ENCODE results near the gene NALCN. TPM values are rescaled to one million over a fixed set of nuclear protein-coding genes. Genes with fewer than 3 reads are reported as not detected.

The NALCN gene
- total RNA-seq, 1 experiment from 2014 or later: 0.52 TPM

GRCh38 chr13:101238555-101238954 lies 177.8 kb downstream of the NALCN start:
- Histone ChIP-seq H3K27me3 (replicated peaks; ENCODE audit: insufficient read depth, low read depth, low read length, poor library complexity) (no peaks in the 10 kb centered on the region), H3K9me3 (ENCODE audit: low read depth, low read length, poor library complexity, severe bottlenecking) (no peaks in the 10 kb centered on the region), H3K27ac (ENCODE audit: low read depth, low read length, poor library complexity, severe bottlenecking) (no peak overlapping the region), H3K4me1 (ENCODE audit: insufficient read depth, low read length, poor library complexity, severe bottlenecking) (no peaks in the 10 kb centered on the region), H3K4me3 (ENCODE audit: low read depth, low read length, poor library complexity, severe bottlenecking) (no peak overlapping the region), H3K36me3 (ENCODE audit: insufficient read depth, low read length, poor library complexity, severe bottlenecking) (no peaks in the 10 kb centered on the region)
- intact Hi-C loops (cut with micrococcal nuclease; ENCODE audit: unreplicated experiment): no loop called here
- BruUV-seq (replicated peaks): no TSS peak
- POLR2A ChIA-PET (ENCODE audit: low non-redundant PET): no interaction called here
- TF ChIP-seq EZH2 (IDR thresholded peaks at IDR 0.05; ENCODE audit: borderline replicate concordance, low read depth, low read length, poor library complexity, severe bottlenecking) (no peak), CTCF (conservative IDR thresholded peaks at IDR 0.05; ENCODE audit: low read depth, low read length) (no peak)
- DNase-seq (ENCODE audit: low spot score): no peak
- CTCF ChIA-PET: no interaction called here

- no TSS peak for BruUV-seq (replicated peaks)
- Histone ChIP-seq H3K4me1 (ENCODE audit: insufficient read depth, low read length, poor library complexity, severe bottlenecking) (no peaks in the 10 kb centered on the region), H3K27ac (ENCODE audit: low read depth, low read length, poor library complexity, severe bottlenecking) (no peak overlapping the region), H3K9me3 (ENCODE audit: low read depth, low read length, poor library complexity, severe bottlenecking) (no peaks in the 10 kb centered on the region), H3K4me3 (ENCODE audit: low read depth, low read length, poor library complexity, severe bottlenecking) (no peak overlapping the region), H3K36me3 (ENCODE audit: insufficient read depth, low read length, poor library complexity, severe bottlenecking) (no peaks in the 10 kb centered on the region), H3K27me3 (replicated peaks; ENCODE audit: insufficient read depth, low read depth, low read length, poor library complexity) (no peaks in the 10 kb centered on the region)
- DNase-seq (ENCODE audit: low spot score): no peak
- POLR2A ChIA-PET (ENCODE audit: low non-redundant PET): no interaction called here
- no peak for TF ChIP-seq CTCF (conservative IDR thresholded peaks at IDR 0.05; ENCODE audit: low read depth, low read length)
- TF ChIP-seq EZH2 (IDR thresholded peaks at IDR 0.05; ENCODE audit: borderline replicate concordance, low read depth, low read length, poor library complexity, severe bottlenecking): no peak
- CTCF ChIA-PET: no interaction called here
- intact Hi-C loops (cut with micrococcal nuclease; ENCODE audit: unreplicated experiment): no loop called here
These were observed 184.4 kb downstream of the NALCN start for GRCh38 chr13:101231751-101232428.

- ChIA-PET POLR2A (ENCODE audit: low non-redundant PET) (no interaction called here), CTCF (no interaction called here)
- no peaks in the 10 kb centered on the region for H3K36me3 ChIP-seq (ENCODE audit: insufficient read depth, low read length, poor library complexity, severe bottlenecking)
- TF ChIP-seq EZH2 (IDR thresholded peaks at IDR 0.05; ENCODE audit: borderline replicate concordance, low read depth, low read length, poor library complexity, severe bottlenecking) (no peak), CTCF (conservative IDR thresholded peaks at IDR 0.05; ENCODE audit: low read depth, low read length) (no peak)
- DNase-seq (ENCODE audit: low spot score): no peak
- H3K9me3 ChIP-seq (ENCODE audit: low read depth, low read length, poor library complexity, severe bottlenecking): no peaks in the 10 kb centered on the region
- no peaks in the 10 kb centered on the region for H3K27me3 ChIP-seq (replicated peaks; ENCODE audit: insufficient read depth, low read depth, low read length, poor library complexity)
- H3K27ac ChIP-seq (ENCODE audit: low read depth, low read length, poor library complexity, severe bottlenecking): no peak overlapping the region
- no TSS peak for BruUV-seq (replicated peaks)
- intact Hi-C loops (cut with micrococcal nuclease; ENCODE audit: unreplicated experiment): no loop called here
- no peak overlapping the region for H3K4me3 ChIP-seq (ENCODE audit: low read depth, low read length, poor library complexity, severe bottlenecking)
- H3K4me1 ChIP-seq (ENCODE audit: insufficient read depth, low read length, poor library complexity, severe bottlenecking): no peaks in the 10 kb centered on the region
These were observed 185.9 kb downstream of the NALCN start for GRCh38 chr13:101230271-101230890.
